HS-27A (cell line): Measurements from ENCODE around the gene GPR37L1.
"Not testable (repeated sequence)": the region's sequence is repeated elsewhere in the genome, so short reads cannot be mapped to it uniquely, and the experiment has no call there.

Experiments used
- DNase-seq: peaks from one replicate; pipeline ENCODE4 v3.0.0-alpha.2; 2012; ENCODE audit warnings: low read depth, missing footprints

Gene GPR37L1

DNA sequence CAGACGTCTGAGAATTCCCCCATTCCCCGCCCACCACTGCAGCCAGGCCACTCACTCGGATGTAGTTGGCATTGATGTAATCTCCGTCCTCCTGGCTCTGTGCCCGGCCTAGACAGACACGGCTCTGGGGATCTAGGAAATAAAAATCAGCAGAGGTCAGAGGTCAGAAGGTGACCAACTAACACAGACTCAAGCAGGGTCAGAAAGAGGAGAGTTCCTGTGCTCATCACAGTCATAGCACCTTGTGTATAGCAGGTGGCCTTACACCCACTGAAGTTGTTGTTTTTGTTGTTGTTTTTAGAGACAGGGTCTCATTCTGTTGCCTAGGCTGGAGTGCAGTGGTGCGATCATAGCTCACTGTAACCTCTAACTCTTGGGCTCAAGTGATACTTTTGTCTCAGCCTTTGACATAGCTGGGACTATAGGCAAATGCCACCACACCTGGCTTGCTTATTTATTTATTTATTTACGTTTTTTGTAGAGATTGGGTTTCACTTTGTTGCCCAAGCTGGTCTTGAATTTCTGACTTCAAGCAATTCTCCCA is 32.8 kb downstream of the GPR37L1 start:
- peak; percentile 27 for DNase-seq

GRCh38 chr1:202156590-202156989 is 33.9 kb downstream of the GPR37L1 start:
- no peak for DNase-seq

DNA sequence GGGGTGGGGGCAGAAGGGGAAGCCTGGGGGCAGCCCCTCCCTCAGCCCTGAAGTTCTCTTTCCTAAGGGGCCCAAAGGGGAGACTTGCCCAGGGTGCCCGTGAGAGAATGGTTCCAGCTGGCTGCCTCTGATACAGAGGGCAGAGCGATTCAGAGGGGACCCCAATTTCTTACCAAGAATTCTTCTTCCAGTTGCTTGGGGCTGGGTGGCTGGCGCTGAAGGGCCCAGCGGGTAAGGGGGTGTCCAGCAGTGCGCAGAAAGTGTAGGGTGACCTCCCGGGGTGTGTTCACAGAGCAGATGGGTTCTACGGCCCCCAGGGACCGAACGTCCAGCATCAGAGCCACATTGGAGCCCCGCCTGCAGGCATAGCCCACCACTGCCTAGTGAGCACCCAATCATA is 35.2 kb downstream of the GPR37L1 start:
- DNase-seq = no peak

GRCh38 chr1:202158810-202159533 is 36.3 kb downstream of the GPR37L1 start:
- no peak for DNase-seq

GRCh38 chr1:202159534-202160371 is 37.0 kb downstream of the GPR37L1 start:
- no peak for DNase-seq

- no peak for DNase-seq
Measured at GRCh38 chr1:202160377-202160940, 37.7 kb downstream of the GPR37L1 start, which contains the start of gene PTPN7. TSS of gene PTPN7 (minus strand) at chr1:202160602. CDS start at chr1:202159402, 1,200 bp downstream.

GRCh38 chr1:202161151-202162046 is 38.7 kb downstream of the GPR37L1 start:
- DNase-seq = no peak

DNA sequence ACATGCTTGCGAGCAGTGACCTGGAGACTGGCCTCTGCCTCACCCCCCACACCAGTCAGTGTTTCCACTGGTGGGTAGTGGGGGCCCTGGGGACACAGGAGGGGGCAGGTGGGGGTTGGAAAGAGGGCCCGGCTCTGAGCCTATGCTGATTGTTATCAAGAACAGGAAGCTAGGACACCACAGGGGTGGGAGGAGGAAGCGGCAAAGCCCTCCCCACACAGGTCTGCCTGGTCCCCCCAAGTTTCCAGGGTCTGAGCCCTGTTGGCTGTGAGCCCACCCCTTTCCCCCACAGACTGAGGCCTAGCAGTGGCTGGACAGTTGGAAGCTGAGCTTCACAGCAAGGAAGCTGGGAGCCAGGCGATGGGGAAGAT is 39.3 kb downstream of the GPR37L1 start:
- DNase-seq = no peak

GRCh38 chr1:202162418-202163280 is 39.9 kb downstream of the GPR37L1 start:
- no peak for DNase-seq

DNA sequence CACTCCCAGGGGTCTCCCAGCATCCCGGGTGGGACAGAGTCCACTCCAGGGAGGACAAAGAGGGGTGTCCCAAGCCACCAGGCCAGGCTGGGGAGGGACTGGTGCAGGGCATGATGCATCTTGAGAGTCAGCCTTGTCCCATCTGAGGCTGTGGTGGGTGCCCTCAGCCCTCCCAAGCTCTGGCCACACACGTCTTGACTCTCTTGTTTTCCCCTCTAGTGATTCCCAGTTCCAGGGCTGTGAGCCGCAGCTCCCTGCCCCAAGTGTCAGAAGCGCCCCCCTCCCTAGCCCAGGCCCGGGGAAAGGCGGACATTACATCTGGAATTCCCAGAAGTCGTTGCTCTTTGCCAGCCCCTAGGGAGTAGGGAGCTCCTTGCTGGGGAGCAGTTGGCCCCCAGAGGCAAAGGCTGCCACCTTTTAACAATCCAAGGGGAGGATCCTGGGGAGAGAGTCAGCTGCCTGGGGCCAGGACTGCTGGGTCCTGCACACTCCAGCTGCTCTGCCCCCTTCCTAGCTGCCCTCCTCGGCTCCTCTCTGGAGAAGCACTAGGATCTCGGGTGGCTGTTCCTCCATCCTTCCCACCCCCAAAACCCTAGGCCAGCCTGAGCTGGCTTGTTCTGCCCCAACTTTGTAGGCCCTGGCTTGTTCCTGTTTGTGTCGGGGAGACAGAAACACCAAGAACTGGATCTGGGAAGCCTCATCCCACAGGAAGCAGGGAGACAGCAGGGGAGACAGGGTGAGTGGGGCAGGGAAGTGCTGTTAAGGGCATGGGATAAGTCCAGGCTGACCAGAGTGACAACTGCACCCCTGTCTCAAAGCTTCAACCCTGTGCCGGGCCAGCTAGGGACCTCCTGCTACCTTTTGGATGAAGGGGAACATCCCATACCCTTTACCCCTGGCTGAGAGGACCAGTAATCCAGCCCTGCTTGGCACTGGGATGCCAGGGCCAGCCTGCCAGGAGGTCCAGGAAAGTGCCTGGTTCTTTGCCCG is 40.9 kb downstream of the GPR37L1 start:
- DNase-seq = no peak

DNA sequence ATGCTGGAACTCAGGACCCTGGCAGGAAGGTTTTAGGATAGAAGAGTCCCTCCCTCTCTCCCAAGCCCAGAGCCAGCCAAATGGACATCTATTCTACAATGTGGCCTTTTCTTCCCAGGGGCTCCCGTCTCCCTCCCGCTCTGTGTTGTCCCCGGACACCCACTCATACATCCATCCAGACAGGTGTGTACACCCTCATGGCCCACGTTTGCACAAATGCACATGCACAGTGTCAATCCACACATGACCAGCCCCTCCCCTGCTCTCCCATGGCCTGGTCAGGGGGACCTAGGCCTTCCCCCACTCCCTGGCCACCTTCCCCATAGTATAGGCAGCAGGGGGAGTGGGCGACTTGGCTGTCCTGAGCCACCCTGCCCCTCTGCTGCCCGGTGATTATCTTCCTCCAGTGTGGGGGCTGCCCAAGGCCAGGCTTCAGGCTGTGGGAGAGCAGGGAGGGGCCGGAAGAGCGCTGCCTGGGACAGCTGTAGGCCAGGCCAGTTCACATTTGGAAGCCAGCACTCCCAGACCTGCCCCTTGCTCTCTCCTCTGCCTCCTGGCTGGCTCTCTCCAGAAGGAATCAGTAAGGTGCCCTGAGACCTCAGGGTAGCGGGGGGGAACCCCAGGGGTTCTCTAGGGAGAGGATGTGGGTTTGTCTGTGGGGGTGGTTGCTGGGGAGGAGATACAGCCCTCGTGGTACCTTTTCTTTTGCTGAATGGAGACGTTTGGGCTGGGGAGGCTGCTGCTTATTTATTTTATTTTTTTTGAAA is 41.7 kb downstream of the GPR37L1 start:
- no peak for DNase-seq

DNA sequence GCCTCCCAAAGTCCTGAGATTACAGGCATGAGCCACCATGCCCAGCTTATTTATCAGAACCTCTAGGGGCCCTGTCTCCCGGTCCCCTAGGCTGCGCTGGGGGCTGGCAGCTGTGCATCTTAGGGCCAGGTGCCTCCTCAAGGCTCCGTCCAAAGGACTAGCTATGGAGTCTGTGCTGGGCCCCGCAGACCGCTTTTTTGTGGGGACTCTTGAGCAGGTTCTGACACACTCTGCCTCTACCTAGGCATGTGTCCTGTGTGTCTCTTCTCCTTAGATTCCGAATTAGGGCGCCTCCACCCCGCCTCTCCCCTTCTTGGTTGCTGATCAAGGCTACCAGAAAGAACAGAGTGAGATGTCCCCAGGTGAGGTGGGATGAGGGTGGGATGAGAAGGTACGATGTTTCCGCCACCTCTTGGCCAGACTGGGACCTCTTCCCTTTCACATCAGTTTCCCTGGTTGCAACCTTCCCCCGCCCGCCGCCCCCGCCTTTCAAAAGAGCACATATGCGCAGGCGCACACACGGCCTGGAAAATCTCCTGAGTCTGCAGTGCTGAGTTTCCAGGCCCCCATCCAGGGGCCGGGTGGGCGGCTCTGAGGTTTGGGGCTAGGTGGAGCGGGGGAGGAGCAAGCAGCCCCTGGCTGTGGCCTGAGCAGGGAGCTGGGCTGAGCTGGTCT is 42.7 kb downstream of the GPR37L1 start:
- no peak for DNase-seq

- DNase-seq = no peak
Measured at GRCh38 chr1:202165942-202166843, 43.5 kb downstream of the GPR37L1 start.

- not testable (repeated sequence) for DNase-seq
Measured at GRCh38 chr1:202167054-202167453, 44.3 kb downstream of the GPR37L1 start.

GRCh38 chr1:202167708-202168415 is 45.1 kb downstream of the GPR37L1 start:
- no peak for DNase-seq

DNA sequence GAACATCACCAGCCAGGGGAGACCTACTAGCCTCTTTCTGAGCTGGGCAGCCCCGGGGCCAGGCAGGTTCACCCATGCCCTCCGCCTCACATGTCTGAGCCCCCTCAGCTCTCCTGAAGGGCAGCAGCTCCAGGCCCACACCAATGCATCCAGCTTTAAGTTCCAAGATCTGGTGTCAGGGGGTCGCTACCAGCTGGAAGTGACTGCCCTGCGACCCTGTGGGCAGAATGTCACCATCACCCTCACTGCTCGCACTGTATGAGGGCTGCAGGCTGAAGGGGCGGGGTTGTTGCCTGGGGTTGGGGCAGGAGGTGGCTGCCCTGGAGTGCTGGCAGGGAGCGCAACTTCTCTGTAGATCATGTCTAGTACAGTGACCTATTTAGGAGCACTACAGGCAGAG is 46.1 kb downstream of the GPR37L1 start:
- DNase-seq = no peak
